HG03175 (cell line): ENCODE results near the gene REPIN1.

Experiments
- ATAC-seq: cut with Tn5 transposase; IDR thresholded peaks from one replicate; pipeline ENCODE4 v1.9.1; 2021; ENCODE audit warnings: mild to moderate bottlenecking, moderate library complexity; ENCODE audit not compliant: unreplicated experiment

Gene REPIN1

DNA sequence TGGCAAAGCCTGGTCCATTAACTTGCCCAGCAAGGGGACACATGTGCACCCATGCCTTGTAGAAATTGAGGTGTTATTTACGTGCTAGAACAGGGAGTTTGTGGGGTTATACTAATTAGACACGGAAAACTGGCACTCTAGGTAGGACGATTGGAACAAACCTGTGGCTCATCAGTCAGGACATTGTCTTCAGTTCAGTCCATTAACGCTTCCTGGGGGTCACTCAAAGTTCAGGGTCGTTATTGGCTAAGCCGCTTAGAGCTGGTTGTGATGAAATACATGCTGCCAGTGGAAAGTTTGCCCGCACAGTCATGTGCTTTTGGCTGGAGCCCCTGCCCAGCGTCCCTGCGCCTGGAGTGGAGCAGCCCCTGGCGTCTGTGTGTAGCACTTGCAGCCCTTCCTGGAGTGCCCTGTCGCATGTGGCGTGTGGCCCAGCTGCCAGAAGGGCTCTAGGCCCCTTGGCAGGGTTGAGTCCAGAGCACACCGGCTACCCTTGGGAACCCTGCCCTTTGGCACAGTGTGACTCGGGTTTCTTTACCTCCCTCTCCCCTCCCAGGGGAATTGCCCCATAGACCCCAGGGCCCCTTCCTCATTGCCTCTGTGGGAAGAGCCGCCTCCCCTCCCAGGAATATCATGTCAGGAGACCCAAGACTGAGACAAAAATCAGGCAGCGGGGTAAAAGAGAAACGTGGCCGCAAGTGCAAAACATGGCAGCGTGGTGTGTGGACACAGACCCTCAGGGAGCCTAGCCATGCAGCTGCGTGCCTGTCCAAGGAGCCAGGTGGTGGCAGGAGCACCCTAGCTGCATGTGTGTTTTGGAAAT lies 20.3 kb downstream of the REPIN1 start:
- no peak for ATAC-seq

DNA sequence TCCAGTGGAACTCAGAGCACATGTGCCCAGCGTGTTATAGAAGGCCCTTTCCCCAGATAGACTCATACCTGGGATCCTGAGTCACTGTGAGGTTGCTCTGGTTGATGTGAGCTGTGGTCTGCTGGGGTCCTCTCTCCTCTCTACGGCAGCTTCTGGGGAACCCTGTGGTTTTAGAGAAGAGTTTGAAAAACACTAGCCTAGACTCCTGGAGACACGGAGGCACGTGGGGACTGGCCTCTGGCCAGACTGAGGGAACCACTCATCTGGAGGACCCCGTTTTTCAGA lies 20.9 kb downstream of the REPIN1 start:
- ATAC-seq = no peak

DNA sequence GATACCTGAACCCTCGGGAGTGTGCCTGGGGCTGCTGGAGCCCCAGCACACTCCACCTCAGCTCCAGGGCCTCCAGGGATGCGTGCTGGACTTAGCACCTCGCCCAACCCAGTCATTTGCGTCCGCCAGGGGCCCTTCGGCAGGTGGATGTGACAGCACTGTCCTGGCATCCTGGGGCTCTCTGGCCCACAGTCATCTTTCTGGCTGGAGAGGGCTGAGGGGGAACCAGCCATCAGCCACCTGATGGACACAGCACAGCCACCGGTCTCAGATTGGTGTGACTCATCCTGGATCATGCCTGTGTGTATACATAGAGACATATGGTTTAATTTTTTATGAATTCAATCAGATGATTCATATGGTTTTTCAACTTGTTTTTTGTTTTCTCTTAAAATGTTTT lies 21.6 kb downstream of the REPIN1 start:
- no peak for ATAC-seq

DNA sequence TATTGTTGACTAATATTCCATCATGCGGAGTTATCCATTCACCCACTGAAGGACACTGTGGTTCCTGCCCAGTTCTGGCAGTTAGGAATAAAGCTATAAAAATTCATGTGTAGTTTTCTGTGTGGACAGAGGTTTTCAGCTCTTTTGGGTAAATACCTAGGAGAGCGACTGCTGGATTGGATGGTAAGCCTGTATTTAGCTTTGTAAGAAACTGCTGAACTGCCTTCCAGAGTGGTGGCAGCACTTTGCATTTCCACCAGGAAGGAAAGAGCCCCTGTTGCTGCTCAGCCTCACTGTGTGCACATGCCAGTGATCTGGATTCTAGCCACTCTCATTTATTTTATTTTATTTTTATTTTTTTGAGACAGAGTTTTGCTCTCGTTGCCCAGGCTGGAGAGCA lies 24.7 kb downstream of the REPIN1 start:
- no peak for ATAC-seq

DNA sequence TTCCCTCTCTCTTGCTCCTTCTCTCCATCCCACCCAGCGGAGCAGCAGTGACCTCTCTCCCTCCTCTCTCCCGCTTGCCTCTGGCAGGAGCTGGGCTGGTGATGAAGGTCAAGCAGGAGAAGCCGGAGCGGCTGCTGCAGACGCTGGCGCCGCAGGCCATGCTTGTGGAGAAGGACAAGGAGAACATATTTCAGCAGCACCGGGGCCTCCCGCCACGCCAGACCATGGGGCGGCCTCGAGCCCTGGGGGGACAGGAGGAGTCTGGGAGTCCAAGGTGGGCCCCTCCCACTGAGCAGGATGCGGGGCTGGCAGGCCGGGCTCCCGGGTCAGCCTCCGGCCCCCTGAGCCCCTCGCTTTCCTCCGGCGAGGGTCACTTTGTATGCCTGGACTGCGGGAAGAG lies 27.8 kb downstream of the REPIN1 start:
- no peak for ATAC-seq

DNA sequence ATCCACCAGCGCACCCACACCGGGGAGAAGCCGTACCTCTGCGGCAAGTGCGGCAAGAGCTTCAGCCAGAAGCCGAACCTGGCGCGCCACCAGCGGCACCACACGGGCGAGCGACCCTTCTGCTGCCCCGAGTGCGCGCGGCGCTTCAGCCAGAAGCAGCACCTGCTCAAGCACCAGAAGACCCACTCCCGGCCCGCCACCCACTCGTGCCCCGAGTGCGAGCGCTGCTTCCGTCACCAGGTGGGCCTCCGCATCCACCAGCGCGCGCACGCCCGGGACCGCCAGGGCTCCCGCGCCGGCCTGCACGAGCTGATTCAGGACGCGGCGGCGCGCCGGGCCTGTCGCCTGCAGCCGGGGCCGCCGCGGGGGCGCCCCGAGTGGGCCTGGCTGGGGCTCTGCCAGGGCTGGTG lies 28.2 kb downstream of the REPIN1 start:
- no peak for ATAC-seq

DNA sequence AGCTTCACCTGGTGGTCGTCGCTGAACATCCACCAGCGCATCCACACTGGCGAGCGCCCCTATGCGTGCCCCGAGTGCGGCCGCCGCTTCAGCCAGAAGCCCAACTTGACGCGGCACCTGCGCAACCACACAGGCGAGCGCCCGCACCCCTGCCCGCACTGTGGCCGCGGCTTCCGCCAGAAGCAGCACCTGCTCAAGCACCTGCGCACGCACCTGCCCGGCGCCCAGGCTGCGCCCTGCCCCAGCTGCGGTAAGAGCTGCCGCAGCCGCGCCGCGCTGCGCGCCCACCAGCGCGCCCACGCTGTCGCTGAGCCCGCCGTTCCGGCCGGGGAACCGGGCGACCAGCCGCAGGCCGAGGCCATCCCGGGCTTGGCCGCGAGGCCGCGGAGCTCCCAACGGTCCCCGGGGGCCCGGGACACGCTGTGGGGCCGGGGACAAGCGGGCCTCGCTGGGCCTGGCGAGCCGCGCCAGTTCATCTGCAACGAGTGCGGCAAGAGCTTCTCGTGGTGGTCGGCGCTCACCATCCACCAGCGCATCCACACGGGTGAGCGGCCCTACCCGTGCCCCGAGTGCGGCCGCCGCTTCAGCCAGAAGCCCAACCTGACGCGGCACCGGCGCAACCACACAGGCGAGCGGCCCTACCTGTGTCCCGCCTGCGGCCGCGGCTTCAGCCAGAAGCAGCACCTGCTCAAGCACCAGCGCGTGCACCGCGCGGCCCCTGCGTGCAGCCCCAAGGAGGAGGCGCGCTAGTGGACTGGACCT lies 28.9 kb downstream of the REPIN1 start:
- ATAC-seq = no peak

DNA sequence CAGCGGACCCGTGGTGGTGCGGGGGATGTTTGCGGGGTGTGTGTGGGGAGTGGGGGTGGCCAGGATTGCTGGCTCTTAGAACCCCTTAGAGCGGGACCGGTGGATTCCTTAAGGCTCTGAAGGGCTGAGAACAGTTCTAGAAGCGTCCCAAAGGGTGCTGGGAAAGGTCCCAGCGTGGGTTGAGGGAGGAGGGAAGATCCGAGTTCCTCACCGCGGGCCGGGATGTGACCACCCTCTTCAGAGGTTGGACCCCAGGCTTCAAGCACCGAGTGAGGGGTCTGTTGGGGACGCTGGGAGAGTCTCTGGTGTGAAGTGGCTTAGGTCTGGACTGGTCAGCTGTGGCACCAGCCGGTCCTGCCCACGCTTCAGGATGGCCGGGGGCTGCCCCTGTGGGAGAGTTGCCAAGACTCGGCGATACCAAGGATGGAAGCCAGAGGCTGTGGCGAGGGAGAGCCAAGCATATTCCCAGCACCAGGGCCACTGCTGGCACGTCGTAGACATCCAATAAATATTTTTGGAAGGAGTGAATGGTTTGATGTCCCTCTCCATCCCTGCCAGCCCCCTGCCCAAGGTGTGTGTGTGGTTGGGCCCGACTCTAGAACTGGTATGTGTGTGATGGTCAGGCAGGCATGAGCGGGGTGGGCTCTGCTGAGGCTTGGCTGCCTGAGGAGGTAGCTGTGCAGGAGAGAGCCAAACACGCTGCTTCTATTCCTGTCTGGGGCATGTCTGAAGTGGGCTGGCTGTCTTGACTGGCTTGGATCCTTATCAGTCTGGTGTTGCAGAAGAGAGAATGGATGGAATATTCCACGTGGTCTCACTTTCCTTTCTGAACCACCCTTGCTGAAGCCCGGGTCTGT lies 29.7 kb downstream of the REPIN1 start:
- ATAC-seq = no peak

DNA sequence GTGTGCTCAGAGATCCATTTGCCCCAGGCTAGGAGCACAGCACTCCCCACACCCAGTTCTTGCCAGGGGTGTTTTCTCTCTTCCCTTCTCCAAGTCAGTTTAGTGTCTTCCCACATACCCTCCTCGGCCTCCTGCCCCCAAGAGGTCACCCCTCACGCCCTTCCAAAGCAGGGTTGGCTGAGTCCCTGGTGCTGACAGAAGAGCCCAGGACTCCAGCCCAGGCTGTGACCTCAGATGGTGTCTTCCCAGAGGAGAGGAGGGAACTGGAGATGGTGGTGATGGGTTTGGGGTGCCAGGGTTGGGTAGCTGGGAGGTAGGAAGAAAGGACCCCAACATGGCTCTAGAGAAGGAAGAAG lies 30.3 kb downstream of the REPIN1 start:
- no peak for ATAC-seq

DNA sequence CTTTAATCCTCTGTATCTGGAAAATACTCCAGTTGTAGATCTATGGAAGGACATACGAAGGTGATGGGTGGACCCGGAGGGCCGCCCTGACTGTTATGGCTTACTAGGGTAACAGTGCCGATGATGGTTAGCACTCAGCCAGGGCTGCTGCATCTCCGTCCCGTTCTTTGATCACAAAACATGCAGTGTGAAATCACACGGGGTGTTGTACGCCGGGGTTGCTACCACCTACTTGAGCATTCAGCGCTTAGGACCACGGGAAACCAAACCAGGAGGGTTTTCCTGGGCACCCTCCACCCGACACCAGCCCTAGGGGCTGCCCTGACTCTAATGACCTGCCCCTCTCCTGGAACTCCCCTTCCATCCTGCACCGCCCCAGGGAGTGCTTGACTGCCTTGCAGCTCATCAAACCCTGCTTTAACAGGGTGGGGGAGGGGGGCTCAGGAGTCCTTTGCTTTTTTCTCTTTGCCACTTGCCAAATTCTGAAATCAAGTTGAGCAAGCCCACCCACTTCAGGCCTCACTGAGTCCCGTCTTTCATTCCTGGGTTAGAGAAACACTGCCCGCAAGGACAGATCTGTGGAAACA lies 30.9 kb downstream of the REPIN1 start:
- ATAC-seq = no peak

DNA sequence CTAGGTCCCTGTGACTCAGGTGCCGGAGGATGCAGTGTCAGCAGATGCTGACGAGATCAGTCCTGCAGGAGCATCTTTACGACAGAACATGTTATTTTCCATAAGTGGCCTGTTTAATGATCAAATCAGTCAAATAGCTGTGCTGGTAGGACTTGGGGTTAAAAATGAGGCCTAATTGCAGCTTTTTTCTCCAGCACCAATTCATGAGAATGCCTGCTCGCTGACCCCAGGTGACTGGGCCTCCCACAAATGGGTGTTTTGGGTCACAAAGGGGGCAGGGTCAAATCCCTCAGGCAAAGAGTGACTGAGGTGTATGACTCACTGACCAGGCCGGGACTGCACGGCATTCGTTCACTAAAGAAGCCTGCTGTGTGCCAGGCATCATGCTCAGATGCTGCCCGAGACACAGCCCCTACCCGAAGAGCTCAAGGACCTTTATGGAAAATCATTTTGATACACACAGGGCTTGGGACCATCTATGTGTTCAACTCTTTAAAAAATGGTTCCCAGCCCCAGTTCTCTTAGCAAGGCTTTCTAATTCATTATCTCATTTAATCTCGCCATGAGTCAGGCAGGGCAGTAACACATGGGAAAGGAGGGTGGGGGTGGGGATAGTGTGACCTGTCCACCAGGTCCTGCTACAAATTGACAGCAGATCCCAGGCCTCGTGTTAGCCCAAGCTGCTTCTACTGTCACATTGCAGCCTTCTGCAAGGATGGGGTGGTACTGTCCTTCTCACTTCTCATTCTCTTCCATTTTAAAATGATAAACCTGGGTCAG lies 31.6 kb downstream of the REPIN1 start:
- no peak for ATAC-seq

DNA sequence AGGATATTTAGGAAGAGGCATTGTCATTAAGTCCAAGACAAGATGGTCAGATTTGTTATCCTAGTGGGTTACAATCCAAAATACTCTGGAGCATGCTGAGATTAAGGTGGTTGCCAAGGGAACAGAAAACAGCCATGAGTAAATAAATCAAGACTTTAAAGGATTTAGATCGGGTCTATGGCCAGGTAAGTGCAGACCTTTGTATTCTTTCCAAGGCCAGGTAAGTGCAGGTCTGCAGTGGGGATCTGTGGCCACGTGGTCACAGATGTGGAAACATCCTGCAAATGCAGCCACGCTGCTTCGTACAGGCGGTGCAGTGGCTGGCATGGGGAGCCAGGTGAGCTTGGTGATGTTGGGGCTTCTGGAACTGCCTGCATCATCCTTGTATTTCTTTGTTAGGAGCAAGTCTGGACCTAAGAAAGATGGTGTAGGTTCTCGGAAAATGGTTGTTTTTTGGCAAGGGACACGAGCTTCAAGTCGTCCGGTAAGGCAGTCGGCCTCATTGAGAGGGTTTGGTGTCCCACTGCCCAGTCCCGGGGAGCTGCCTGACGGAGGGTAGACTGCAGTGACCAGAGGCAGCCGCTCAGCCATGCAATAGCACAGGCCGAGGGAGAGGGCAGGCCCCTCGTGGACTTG lies 32.3 kb downstream of the REPIN1 start:
- ATAC-seq = no peak

DNA sequence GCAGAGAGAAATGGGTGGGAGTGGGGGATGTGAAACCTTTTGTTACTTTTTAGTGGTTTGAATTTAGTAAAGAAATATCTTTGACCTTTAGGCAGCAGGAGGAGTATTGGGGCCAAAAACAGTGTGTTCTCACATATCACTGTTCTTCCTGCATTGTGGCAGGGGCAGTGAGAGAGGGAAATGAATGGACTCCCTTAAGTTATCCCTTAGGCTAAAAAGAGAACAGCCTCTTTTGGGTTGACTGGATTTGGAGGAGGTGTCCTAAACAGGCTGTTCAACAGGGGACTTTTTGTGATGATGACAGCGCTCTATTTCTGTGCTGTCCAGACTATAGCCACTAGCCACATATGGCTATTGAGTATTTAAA lies 32.8 kb downstream of the REPIN1 start:
- ATAC-seq = no peak

DNA sequence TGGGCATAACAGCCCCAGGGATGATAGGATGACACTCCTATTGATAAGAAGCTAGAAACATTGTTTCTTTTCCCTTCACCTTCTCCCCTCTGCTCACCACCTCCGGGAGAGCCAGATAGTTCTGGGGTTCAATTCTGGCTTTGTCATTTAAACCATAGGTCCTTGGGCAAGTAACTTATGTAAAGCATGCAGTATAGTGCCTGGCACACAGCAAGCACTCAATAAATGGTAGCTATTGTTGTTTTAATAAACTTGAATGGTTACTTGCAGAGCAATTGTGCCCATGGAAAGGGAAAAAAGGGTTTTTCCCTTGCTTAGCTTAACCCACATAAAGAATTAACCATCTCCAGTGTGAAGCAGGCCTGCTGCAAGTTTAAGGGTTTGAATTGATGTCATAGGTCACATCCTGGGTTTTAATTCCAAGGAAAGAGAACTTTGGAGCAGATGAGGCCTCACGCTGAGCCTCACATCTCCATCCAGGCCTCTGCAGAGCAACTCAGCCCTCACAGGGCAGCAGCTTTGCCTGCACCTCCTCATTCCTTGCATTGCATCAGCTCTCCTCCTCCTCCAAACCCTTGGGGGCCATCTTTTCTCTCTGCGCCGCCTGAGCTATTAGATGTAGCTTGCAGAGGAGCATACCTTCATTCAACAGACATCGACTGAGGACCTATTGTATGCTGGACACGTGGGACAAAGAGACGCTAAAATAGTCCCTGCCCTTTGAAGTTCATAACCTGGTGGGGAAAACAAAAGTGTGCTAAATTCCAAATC lies 33.4 kb downstream of the REPIN1 start:
- no peak for ATAC-seq

DNA sequence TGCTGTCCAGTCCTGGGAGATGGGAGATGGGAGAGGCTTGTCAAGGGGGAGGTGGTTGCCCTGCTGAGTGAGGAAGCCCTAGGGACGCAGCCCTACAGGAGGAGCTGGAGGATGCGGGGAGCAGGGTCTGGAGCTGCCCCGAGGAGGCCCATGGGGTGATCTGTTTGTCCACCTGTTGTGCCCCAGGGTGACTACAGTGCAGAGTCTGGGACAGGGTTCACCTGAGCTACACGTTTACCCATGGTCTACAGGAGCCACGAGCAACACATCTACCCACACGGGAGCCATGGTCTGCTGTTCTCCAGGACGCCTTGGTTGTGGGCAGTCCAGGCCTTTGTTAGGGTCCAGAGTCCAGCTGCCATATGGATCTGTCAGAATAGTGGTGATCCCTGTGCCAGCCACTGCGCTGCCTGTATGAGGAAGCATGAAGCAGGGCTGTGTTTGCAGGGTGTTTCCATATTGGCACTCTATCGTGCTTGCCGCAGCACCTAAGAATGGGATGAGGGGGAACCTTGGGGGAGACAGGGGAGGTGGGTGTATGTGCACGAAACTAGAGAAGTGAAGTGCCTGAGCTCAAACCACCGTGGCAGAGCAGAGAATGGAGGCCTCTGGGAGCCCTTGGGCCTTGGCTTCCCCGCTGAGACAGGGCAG lies 34.2 kb downstream of the REPIN1 start:
- no peak for ATAC-seq

DNA sequence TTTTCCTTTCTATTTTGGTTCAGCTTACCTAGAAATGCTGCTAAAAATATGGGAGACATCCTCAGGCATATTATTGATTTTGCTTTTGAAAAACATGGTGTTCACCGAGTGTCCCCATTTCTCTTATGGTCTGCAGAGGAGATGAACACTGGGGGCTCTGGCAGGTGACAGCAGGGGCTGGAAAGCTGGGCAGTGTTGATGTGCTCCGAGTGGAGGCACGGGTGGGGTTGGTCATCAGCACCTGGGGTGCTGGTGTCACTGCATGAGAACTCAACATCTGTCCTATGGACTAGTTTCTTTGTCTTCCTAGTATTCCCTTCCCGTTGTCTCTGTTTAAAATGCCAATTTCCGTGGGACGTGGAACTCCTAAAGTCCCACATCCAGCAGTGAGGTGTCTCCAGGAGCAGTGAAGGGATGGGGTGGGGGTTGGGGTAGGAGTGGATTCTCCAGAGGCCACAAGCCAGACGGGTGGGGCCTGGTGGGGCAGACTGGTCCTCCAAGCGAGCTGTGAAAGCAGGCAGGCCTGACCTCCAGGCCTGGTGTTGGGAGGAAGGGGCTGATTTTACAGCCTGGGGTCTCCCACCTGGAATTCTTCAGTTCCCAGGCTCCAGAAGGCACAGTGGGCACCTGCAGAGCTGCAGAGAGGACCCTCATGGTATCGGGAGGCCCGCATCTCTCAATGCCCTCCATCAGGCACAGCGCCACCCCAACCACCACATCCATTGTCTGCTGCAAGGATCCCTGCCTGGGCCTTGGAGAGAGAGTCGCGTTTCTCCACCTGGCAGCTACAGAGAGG lies 35.0 kb downstream of the REPIN1 start:
- ATAC-seq = no peak

DNA sequence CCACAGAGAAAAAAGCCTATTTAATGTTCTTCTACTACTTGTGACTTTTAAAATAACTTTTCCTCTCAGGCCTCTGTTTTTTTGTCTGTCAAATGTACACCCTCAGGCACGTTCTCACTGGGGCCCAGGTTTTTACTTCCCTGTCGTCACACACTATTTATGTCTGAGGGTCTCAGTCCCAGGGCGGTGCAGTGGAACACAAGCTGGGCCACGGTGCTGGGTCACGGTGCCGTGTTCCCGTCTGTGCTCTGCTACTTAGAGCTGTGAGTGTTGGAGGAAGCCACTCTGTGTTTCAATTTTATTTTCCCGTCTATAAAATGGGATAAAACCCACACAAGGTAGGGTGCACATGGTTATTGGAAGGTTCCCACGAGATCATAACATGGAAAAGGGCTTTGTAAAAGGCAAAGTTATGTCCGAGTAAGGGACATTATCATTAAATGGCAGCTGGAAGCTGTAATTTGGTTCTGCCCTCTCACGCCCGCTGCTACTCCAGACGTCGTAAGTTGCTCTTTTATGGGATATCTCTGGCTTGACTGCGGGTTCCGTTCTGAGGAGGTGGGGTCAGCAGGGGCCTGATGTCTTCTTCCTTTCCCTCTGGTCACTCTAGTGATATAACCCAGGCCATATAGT lies 35.7 kb downstream of the REPIN1 start:
- ATAC-seq = no peak
